ENCODE data around the gene ETNPPL. TPM values are rescaled to one million over a fixed set of nuclear protein-coding genes. Genes with fewer than 3 reads are reported as not detected.

The ETNPPL gene
- total and polyA plus RNA-seq, 2 of the 4 experiments (the other 2 are of a cell fraction): not detected

- H3K4me3 ChIP-seq (ENCODE audit: insufficient read depth, low read depth, low read length): no peak overlapping the region
- no peak overlapping the region for H3K18ac ChIP-seq (ENCODE audit: low read depth, low read length)
- no peaks in the 10 kb centered on the region for H3K4me1 ChIP-seq (ENCODE audit: control insufficient read depth, insufficient read depth, low read length)
- no peak overlapping the region for H3K9ac ChIP-seq (ENCODE audit: low read depth, low read length)
- CTCF ChIA-PET: no interaction called here
- H4K5ac ChIP-seq (ENCODE audit: low read depth, low read length): no peak overlapping the region
- peak; percentile 25 for DNase-seq
- H2BK120ac ChIP-seq (ENCODE audit: low read depth, low read length): no peak overlapping the region
- H4K91ac ChIP-seq (ENCODE audit: insufficient read depth, low read depth, low read length): no peak overlapping the region
- no peak overlapping the region for H3K14ac ChIP-seq (replicated peaks; ENCODE audit: low read depth, low read length)
- intact Hi-C loops (cut with micrococcal nuclease) (no loop called here), dilution Hi-C loops (cut with HindIII; ENCODE audit: low sequenced_read_pairs, unreplicated experiment) (no loop called here), in situ Hi-C loops (cut with MboI; ENCODE audit: low sequenced_read_pairs) (no loop called here)
- peaks cover 1% of the 10 kb centered on the region for H3K27me3 ChIP-seq (ENCODE audit: control insufficient read depth, insufficient read depth, low read length)
- POLR2A ChIA-PET (ENCODE audit: unreplicated experiment): no interaction called here
- no peaks in the 10 kb centered on the region for H3K36me3 ChIP-seq (ENCODE audit: control insufficient read depth, insufficient read depth, low read length)
- H3K79me1 ChIP-seq (ENCODE audit: low read depth in 1 of 2, low read length in 2 of 2): no peaks in the 10 kb centered on the region
- H4K8ac ChIP-seq (ENCODE audit: low read depth in 2 of 2, low read length in 2 of 2): no peak overlapping the region
- TF ChIP-seq POLR2A (IDR thresholded peaks at IDR 0.05; ENCODE audit: low read depth, low read length): no peak
- no peak for TF ChIP-seq USF2 (IDR thresholded peaks at IDR 0.05; ENCODE audit: low read depth, low read length)
- TF ChIP-seq SMC3 (IDR thresholded peaks at IDR 0.05; ENCODE audit: low read depth, low read length): no peak
- peak; percentile 63 for TF ChIP-seq CEBPB (IDR thresholded peaks at IDR 0.05; ENCODE audit: low read depth, low read length)
- H3K27ac ChIP-seq (ENCODE audit: insufficient read depth, low read length): no peak overlapping the region
- no peak overlapping the region for H3K4ac ChIP-seq (ENCODE audit: low read depth, low read length)
- no peak overlapping the region for H2AK9ac ChIP-seq (replicated peaks; ENCODE audit: low read depth, low read length, poor library complexity)
- H2BK5ac ChIP-seq (ENCODE audit: low read depth, low read length, poor library complexity, severe bottlenecking): no peak overlapping the region
- BruUV-seq (replicated peaks): no TSS peak
- no peak overlapping the region for H3K23ac ChIP-seq (ENCODE audit: low read depth, low read length)
- H3K9me3 ChIP-seq (ENCODE audit: control insufficient read depth, insufficient read depth, low read length): no peaks in the 10 kb centered on the region
- peak; percentile 46 for ATAC-seq (ENCODE audit: low read depth)
- WGBS, 2 experiments (ENCODE audit: extremely low coverage in 2 of 2, insufficient read length in 1 of 2): 40% methylated on average over 1 of the region's 3 CpGs; no CpG with 5 or more reads in 1 of the 2 experiments
- no peak overlapping the region for H2AFZ ChIP-seq (replicated peaks; ENCODE audit: low read length, poor library complexity)
- H2BK15ac ChIP-seq (ENCODE audit: low read depth, low read length): no peak overlapping the region
- no peaks in the 10 kb centered on the region for H4K20me1 ChIP-seq (ENCODE audit: insufficient read depth, low read length)
- H2BK20ac ChIP-seq (ENCODE audit: low read depth, low read length): no peak overlapping the region
- no peaks in the 10 kb centered on the region for H3K9me1 ChIP-seq (ENCODE audit: insufficient read depth, low read length)
- no peak overlapping the region for H2AK5ac ChIP-seq (ENCODE audit: low read depth, low read length)
- H3K56ac ChIP-seq (ENCODE audit: extremely low read depth, insufficient read depth, low read length): no peak overlapping the region
- no peak overlapping the region for H3K4me2 ChIP-seq (ENCODE audit: low read depth, low read length)
Observed at GRCh38 chr4:108693819-108694218, 69.0 kb downstream of the ETNPPL start.
